ENCODE results near the gene PLCL2.

PLCL2 gene

GRCh38 chr3:16936233-16936632 is 51.5 kb downstream of the PLCL2 start:
- H3K9me3 ChIP-seq (replicated peaks; ENCODE audit: insufficient read depth, low read length): no peaks in the 10 kb centered on the region
- H3K27ac ChIP-seq (ENCODE audit: low read length): no peak overlapping the region
- no peak overlapping the region for H3K4me3 ChIP-seq (ENCODE audit: low read length)
- TF ChIP-seq EZH2 (optimal IDR thresholded peaks at IDR 0.05; ENCODE audit: low read depth, low read length) (no peak), EZH2phosphoT487 (IDR thresholded peaks at IDR 0.05; ENCODE audit: low read length) (no peak), CTCF (IDR thresholded peaks at IDR 0.05; ENCODE audit: low read length) (no peak)
- H3K36me3 ChIP-seq (replicated peaks; ENCODE audit: insufficient read depth, low read length): no peaks in the 10 kb centered on the region
- H3K9me2 ChIP-seq (replicated peaks; ENCODE audit: insufficient read depth, low read length): no peaks in the 10 kb centered on the region
- H3K4me1 ChIP-seq (ENCODE audit: low read length): peaks cover 10% of the 10 kb centered on the region
- no peak overlapping the region for H3K4me2 ChIP-seq (ENCODE audit: low read depth, low read length)
- H3F3A ChIP-seq (ENCODE audit: insufficient read depth, low read length): 0 out of 2 replicates have a peak, but pooled peaks cover 11% of the 10 kb centered on the region
- H3K79me2 ChIP-seq (ENCODE audit: low read length): peaks cover 88% of the 10 kb centered on the region
- H2AFZ ChIP-seq (ENCODE audit: low read length): no peak overlapping the region
- no peak for DNase-seq
- no peak overlapping the region for H3K9ac ChIP-seq (ENCODE audit: low read length)
- H3K27me3 ChIP-seq (replicated peaks; ENCODE audit: insufficient read depth, low read length): no peaks in the 10 kb centered on the region
- no peaks in the 10 kb centered on the region for H4K20me1 ChIP-seq (ENCODE audit: insufficient read depth, low read length)

GRCh38 chr3:16936676-16937230 is 52.0 kb downstream of the PLCL2 start:
- H3K4me1 ChIP-seq (ENCODE audit: low read length): peaks cover 10% of the 10 kb centered on the region
- H3K27ac ChIP-seq (ENCODE audit: low read length): no peak overlapping the region
- no peak overlapping the region for H2AFZ ChIP-seq (ENCODE audit: low read length)
- H3K9me2 ChIP-seq (replicated peaks; ENCODE audit: insufficient read depth, low read length): no peaks in the 10 kb centered on the region
- peaks cover 87% of the 10 kb centered on the region for H3K79me2 ChIP-seq (ENCODE audit: low read length)
- DNase-seq: no peak
- TF ChIP-seq EZH2phosphoT487 (IDR thresholded peaks at IDR 0.05; ENCODE audit: low read length) (no peak), EZH2 (optimal IDR thresholded peaks at IDR 0.05; ENCODE audit: low read depth, low read length) (no peak), CTCF (IDR thresholded peaks at IDR 0.05; ENCODE audit: low read length) (no peak)
- H3K9me3 ChIP-seq (replicated peaks; ENCODE audit: insufficient read depth, low read length): no peaks in the 10 kb centered on the region
- H3K4me2 ChIP-seq (ENCODE audit: low read depth, low read length): no peak overlapping the region
- H4K20me1 ChIP-seq (ENCODE audit: insufficient read depth, low read length): no peaks in the 10 kb centered on the region
- 0 out of 2 replicates have a peak, but pooled peaks cover 11% of the 10 kb centered on the region for H3F3A ChIP-seq (ENCODE audit: insufficient read depth, low read length)
- H3K9ac ChIP-seq (ENCODE audit: low read length): no peak overlapping the region
- H3K27me3 ChIP-seq (replicated peaks; ENCODE audit: insufficient read depth, low read length): no peaks in the 10 kb centered on the region
- no peak overlapping the region for H3K4me3 ChIP-seq (ENCODE audit: low read length)
- no peaks in the 10 kb centered on the region for H3K36me3 ChIP-seq (replicated peaks; ENCODE audit: insufficient read depth, low read length)

GRCh38 chr3:16937326-16937845 is 52.6 kb downstream of the PLCL2 start:
- no peak overlapping the region for H2AFZ ChIP-seq (ENCODE audit: low read length)
- 0 out of 2 replicates have a peak, but pooled peaks cover 11% of the 10 kb centered on the region for H3F3A ChIP-seq (ENCODE audit: insufficient read depth, low read length)
- no peaks in the 10 kb centered on the region for H4K20me1 ChIP-seq (ENCODE audit: insufficient read depth, low read length)
- TF ChIP-seq EZH2phosphoT487 (IDR thresholded peaks at IDR 0.05; ENCODE audit: low read length) (no peak), CTCF (IDR thresholded peaks at IDR 0.05; ENCODE audit: low read length) (no peak), EZH2 (optimal IDR thresholded peaks at IDR 0.05; ENCODE audit: low read depth, low read length) (no peak)
- H3K4me2 ChIP-seq (ENCODE audit: low read depth, low read length): no peak overlapping the region
- no peak overlapping the region for H3K9ac ChIP-seq (ENCODE audit: low read length)
- H3K9me3 ChIP-seq (replicated peaks; ENCODE audit: insufficient read depth, low read length): no peaks in the 10 kb centered on the region
- H3K27ac ChIP-seq (ENCODE audit: low read length): no peak overlapping the region
- no peaks in the 10 kb centered on the region for H3K27me3 ChIP-seq (replicated peaks; ENCODE audit: insufficient read depth, low read length)
- H3K9me2 ChIP-seq (replicated peaks; ENCODE audit: insufficient read depth, low read length): no peaks in the 10 kb centered on the region
- H3K4me1 ChIP-seq (ENCODE audit: low read length): peaks cover 6% of the 10 kb centered on the region
- H3K36me3 ChIP-seq (replicated peaks; ENCODE audit: insufficient read depth, low read length): no peaks in the 10 kb centered on the region
- DNase-seq: no peak
- H3K4me3 ChIP-seq (ENCODE audit: low read length): no peak overlapping the region
- peaks cover 80% of the 10 kb centered on the region for H3K79me2 ChIP-seq (ENCODE audit: low read length)
